ENCODE data around the gene HBP1.
"Not testable (repeated sequence)": the region's sequence is repeated elsewhere in the genome, so short reads cannot be mapped to it uniquely, and the experiment has no call there.

The HBP1 gene

GRCh38 chr7:107232568-107233090, 63.8 kb downstream of the HBP1 start:
- no peak for DNase-seq

- no peak for DNase-seq
Measured at GRCh38 chr7:107233174-107233573, 64.4 kb downstream of the HBP1 start.

GRCh38 chr7:107233981-107234380, 65.2 kb downstream of the HBP1 start:
- no peak for DNase-seq

- DNase-seq: no peak
Measured at GRCh38 chr7:107234436-107234835, 65.6 kb downstream of the HBP1 start.

GRCh38 chr7:107236862-107237261, 68.1 kb downstream of the HBP1 start:
- no peak for DNase-seq

GRCh38 chr7:107237451-107237850, 68.6 kb downstream of the HBP1 start:
- no peak for DNase-seq

- no peak for DNase-seq
Measured at GRCh38 chr7:107242267-107242666, 73.5 kb downstream of the HBP1 start.

- DNase-seq: no peak
Measured at GRCh38 chr7:107244613-107245012, 75.8 kb downstream of the HBP1 start.

- DNase-seq: not testable (repeated sequence)
Measured at GRCh38 chr7:107246836-107247235, 78.0 kb downstream of the HBP1 start.

GRCh38 chr7:107248551-107249316, 79.9 kb downstream of the HBP1 start:
- no peak for DNase-seq

- no peak for DNase-seq
Measured at GRCh38 chr7:107251963-107252362, 83.2 kb downstream of the HBP1 start.
